A172 (cell line): Measurements from ENCODE around the gene KLF14. TPM values are rescaled to one million over a fixed set of nuclear protein-coding genes. Genes with fewer than 3 reads are reported as not detected.
"Not testable (repeated sequence)": the region's sequence is repeated elsewhere in the genome, so short reads cannot be mapped to it uniquely, and the experiment has no call there.

Experiments used
- DNase-seq: peaks from one replicate; pipeline ENCODE4 v3.0.0-alpha.2; 2015; ENCODE audit warnings: low spot score
- total RNA-seq: library from RNA; depleted of rRNA; stranded (reverse); fragments of >200 nt; shearing (Covaris generic); gene quantifications from 2 replicates; pipeline ENCODE4 v1.2.3, GENCODE V29; 2014; rRNA removed

The KLF14 gene
- total RNA-seq: 0.02 and 0.60 TPM in 2 replicates

DNA sequence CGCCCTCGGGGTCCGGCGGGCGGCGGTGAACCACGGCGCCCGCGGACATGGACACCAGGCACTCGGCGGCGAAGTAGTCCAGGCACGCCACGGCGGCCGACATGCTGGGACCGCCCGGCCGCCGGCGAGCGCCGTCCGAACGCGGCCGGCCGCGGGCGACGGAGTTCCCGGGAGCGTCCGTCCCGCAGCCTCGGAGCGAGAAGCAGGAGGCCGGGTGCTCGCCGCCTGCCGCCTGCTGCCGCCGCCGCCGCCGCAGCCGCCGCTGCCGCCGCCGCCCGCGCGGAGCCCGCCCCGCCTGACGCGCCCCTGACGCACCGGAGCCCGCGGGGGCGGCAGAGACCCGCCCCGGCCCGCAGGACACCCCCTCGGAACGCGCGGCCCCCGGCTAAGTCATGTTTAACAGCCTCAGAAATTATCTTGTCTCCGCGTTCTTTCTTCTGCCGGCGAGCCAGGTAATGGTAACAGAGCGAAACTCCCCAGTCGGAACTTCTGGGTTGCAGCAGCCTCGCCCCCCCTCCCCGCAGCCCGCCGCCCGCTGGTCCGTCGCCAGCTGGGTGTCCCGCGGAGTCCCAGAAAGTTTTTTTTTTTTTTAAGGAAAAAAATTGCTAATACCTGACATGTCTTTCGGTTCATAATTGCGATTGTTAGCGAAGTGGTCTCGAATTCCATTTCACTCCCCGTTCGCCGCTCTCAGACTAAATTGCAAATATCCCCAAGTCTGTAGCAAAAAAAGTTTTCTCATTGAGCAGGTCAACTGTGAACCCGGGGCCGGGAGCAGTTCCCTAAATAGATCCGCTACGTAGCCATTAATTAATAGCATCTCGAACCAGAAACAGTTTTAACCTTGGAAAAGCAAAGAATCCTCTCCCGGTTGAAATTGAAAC, at the start of gene KLF14:
KLF14 (minus strand) TSS at position 277 of the 884 bp plus-strand sequence; CDS start at position 103, 174 bp downstream.
- DNase-seq: peak; percentile 11

DNA sequence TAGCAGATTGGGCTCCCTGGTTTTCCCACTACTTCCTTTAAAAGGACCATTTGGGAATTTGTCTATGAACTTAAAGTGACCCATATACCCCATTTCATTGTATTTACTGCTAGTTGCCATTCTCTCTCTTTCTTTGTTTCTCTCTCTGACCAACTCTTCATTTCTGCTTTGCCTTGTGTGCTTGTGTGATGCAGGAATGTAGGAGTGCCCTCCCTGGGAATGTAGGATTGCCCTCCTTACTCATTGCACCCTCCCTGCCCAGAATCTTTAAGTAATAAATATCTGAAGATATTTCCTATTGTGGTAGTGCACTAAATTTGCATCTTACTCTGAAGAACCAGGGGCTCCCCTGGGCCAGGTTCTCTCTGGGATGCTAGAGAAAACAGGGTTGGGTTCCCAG, 47.3 kb upstream of the KLF14 start:
- DNase-seq: no peak

DNA sequence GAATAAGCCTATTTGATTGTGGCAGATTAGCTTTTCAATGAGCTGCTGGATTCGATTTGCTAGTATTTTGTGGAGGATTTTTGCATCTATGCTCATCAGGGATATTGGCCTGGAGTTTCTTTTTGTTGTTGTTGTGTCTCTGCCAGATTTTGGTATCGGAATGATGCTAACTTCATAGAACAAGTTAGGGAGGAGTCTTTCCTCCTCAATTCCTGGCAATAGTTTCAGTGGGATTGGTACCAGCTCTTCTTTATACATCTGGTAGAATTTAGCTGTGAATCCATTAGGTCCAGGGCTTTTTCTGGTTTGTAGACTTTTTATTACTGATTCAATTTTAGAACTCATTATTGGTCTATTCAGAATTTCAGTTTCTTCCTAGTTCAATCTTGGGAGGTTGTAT, 43.4 kb upstream of the KLF14 start:
- DNase-seq: no peak

DNA sequence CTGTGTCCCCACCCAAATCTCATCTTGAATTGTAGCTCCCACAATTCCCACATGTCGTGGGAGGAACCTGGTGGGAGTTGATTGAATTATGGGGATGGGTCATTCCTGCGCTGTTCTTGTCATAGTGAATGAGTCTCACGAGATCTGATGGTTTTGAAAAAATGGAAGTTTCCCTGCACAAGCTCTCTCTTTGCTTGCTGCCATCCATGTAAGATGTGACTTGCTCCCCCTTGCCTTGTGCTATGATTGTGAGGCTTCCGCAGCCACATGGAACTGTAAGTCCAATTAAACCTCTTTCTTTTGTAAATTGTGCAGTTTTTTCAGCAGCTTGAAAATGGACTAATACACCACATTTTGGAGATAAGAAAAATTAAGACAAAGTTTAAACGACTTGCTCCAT, 38.4 kb upstream of the KLF14 start:
- DNase-seq: not testable (repeated sequence)

DNA sequence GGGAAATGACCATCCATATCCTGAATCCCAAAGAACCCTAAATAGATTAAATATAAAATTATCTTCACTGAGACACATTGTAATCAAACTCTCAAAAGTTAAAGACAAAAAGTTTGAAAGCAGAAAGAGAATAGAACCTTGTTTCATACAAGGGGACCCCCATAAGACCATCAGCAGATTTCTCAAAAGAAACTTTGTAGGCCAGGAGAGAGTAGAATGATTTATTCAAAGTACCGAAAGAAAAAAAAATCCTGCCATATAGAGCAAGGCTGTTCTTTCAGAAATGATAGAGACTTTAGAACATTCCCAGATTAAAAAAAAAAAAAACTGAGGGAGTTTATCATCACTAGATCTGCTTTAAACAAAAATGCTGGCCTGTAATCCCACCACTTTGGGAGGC, 34.8 kb upstream of the KLF14 start:
- no peak for DNase-seq

DNA sequence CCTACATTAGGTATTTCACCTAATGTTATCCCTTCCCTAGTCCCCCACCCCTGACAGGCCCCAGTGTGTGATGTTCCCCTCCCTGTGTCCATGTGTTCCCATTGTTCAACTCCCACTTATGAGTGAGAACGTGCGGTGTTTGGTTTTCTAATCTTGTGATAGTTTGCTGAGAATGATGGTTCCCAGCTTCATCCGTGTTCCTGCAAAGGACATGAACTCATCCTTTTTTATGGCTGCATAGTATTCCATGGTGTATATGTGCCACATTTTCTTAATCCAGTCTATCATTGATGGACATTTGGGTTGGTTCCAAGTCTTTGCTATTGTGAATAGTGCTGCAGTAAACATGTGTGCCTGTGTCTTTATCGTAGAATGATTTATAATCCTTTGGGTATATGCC, 30.6 kb upstream of the KLF14 start:
- not testable (repeated sequence) for DNase-seq

DNA sequence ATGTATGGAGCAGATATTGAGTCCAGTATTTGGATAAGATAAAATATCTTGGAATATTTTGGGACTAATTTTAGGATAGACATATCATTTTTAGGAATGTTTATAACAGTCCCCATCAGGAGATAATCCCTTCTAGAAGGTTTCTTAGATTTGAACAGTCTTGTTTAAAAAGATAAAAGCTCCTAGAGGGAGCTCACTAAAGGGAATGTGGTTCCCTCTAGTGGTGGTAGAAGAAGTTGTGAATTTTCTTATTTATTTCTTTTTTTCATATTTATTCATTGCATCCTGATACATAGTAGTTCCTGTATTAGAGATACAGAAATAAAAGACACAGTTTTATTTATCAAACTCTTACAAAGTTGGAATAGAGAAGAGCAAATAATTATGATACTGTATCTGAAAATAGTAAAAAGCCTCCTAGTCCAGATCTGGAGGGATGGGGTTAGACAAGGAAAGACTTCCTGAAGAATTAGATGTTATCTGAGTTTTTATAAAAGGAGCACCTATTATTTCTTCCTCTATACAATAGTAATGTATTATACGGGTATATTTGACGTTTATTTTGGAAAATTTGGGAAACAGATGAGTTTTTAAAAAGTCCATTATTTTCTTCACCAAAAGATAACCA, 24.5 kb upstream of the KLF14 start:
- DNase-seq: peak; percentile 52

DNA sequence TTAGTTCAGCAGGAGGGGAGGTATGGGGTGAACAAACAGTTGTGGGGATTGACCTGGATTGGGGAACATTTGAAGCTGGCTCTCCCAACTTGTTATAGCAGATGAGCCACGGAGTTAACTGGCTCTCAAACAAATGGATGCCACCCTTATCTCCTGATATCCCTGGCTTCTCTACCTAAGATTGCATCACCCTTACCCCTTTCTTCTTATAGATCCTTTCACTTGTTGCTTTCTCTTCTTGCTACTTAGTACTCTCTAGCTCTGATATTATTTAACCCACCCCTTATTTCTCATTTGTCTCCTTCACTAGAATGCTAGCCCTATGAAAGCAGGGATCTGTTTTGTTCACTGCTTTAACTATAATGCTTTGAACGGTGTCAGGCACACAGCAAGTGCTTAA, 22.3 kb upstream of the KLF14 start:
- DNase-seq: no peak

DNA sequence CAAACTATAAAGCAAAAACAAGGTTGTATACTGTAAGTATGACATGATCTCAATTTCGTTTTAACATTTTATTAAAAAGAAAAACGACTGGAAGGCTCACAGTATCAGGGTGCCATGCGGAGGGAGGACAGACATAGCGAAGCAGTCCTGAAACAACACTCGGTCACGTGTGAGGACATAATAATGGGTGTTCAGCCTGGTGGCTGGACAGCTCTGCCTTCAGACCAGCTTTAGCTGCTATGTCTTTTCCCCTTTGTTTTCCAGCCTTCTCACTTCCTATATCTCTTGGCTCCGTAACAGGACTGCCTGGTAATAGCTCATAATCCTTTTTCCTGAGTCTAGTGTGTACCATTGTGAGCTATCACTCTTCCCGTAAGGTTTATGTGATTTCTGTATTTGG, 18.4 kb upstream of the KLF14 start:
- no peak for DNase-seq

DNA sequence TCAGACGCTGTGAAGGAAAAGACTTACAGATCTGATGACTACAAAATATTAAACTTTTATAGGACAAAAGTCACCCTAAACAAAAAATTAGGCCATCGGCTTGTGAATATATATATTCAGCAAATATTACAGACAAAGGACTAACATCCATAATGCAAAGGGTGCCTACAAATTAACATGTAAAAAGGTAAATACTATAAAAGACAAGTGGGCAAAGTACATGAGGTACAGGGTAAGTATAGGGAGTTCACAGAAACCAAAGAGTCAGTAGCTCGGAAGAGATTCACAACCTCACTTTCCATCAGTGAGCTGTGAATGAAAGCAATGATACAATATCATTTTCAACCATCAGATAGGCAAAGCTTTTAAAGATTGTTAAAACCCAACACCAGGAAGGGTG, 16.7 kb upstream of the KLF14 start:
- DNase-seq: no peak

DNA sequence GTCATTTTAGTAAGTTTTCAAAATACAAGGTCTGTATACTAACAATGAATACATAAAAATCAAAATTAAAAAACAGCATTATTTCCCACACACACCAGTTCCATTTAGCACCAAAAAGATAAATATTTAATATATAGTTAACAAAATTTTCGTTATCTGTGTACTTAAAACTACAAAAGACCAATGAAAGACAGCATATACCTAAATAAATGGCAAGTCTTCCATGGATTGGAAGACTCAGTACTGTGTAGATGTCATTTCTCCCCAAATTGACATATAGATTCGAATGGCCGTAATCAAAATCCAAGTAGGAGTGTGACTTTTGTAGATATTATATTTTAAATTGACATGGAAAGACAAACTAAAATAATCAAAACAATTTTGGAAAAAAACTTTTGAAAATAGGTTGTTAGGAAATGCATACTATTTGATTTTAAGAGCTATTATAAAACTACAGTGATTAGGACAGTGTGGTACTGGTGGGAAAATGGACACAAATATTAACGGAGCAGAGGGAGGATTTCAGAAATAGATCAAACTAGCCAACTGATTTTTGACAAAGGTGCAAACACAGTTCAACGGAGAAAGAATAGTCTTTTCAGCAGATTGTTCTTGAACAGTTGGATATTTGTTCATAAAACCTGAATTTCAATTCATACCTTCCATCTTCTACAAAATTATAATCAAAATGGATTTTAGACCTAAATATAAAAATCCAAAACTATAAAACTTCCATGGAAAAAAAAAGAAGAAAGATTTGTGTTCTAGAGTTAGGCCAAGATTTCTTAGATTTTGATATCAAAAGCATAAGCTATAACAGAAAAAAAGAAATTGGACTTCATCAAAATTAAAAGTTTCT, 14.8 kb upstream of the KLF14 start:
- DNase-seq: no peak

DNA sequence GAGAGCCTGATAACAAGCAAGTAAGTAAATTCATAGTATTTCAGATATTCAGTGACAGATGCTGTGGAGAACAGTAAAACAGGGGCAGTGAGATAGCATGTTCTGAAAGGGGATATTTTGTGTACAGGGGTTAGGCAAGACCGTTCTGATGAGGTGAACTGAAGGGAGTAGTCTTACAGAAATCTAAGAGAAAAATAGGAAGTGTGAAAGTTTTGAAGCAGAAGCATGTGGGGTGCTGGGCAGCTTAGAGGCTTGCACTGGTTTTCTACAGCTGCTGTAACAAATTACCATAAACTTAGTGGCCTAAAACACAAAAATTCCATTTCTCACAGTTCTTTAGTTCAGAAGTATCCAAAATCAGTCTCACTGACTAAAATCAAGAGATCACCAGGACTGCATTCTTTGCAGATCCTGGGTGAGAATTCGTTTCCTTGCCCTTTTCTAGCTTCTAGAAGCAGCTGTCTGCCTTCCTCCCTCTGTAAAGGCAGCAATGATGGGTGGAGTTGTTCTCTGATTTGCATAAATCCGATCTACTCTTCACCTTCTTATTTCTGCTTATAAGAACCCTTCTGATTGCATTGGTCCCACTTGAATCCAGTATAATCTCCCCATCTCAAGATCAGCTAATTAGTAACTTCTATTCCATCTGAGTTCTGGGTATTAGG, 7.5 kb upstream of the KLF14 start:
- DNase-seq: no peak

DNA sequence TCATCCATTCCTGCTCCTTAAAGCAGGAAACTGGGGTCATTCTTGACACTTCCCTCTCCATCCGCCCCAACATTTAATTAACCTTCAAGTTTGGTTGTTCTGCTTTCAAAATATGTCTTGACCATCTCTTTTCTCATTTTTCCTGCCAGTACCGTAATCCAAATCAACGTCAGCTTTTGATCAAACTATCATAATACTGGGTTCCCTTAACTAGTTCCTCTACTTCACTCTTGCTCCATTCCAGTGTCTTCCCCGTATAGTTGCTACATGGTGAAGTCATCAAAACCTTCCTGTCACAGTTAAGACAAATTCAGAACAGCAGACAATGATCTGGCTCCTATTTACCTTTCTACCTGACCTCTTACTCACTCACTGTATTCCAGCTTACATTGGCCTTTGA, 6.6 kb upstream of the KLF14 start:
- DNase-seq: no peak

DNA sequence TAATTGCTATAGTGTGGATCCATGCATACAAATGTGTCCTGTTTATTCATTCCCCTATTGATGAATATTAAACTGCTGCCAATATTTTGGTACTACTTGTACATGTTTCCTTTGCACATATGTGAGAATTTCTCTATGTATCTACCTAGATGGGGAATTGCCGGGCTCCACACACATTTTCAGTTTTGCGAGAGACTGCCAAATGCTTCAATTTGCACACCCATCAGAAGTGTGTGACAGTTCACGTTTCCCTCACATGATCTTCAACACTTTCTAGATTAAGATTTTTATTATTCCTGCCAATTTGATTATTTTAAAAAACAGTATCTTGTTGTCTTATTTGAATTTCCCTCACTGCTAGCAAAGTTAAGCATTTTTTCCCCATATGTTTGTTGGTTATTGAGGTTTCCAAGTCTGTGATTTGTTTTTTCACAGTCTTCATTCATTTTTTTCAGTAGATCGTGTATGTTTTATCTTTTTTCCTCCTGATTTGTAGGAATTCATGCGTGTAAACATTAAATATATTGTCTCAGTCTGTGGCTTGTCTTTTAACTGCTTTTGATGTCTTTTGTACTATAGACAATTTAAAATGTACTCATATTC, 2.4 kb upstream of the KLF14 start:
- DNase-seq: no peak

DNA sequence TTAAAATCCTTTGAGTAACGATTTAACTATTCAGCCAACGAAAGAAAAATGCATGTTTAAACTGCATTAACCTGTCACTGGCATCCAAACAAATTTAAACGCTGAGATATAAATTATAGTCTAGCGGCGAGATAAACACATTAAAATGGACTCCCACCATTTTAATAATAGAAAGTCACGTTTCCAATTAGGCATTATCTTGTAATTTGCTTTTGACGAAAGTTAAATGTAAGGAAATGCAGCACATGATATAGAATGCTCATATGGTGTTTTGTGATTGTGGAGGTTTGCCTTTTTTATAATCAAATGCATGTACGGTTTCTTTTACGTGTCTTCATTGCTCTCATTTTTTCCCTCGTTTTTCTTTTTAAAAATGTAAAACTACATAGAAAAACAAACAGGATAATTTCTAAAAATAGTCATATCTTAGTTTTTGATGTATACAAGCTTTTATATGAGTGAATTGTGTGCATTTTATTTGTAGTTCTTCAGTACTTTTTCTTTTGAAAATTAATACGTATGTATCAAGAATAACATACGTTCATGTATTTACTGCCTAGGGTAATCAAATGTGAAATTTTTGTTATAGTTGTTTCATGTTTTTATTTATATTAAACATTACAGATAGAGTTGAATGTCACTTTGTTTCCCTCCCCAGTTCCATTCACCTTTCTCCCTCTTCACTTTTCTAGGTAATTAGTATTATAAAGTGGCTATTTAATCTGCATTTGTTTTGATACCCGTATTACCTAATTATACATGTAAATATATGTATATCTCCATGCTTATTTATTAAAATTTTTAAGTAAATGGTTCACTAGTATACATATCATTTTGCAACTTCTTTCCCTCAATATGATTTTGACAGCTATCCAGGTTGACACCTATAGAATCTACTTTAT, 1.1 kb upstream of the KLF14 start:
- DNase-seq: no peak

DNA sequence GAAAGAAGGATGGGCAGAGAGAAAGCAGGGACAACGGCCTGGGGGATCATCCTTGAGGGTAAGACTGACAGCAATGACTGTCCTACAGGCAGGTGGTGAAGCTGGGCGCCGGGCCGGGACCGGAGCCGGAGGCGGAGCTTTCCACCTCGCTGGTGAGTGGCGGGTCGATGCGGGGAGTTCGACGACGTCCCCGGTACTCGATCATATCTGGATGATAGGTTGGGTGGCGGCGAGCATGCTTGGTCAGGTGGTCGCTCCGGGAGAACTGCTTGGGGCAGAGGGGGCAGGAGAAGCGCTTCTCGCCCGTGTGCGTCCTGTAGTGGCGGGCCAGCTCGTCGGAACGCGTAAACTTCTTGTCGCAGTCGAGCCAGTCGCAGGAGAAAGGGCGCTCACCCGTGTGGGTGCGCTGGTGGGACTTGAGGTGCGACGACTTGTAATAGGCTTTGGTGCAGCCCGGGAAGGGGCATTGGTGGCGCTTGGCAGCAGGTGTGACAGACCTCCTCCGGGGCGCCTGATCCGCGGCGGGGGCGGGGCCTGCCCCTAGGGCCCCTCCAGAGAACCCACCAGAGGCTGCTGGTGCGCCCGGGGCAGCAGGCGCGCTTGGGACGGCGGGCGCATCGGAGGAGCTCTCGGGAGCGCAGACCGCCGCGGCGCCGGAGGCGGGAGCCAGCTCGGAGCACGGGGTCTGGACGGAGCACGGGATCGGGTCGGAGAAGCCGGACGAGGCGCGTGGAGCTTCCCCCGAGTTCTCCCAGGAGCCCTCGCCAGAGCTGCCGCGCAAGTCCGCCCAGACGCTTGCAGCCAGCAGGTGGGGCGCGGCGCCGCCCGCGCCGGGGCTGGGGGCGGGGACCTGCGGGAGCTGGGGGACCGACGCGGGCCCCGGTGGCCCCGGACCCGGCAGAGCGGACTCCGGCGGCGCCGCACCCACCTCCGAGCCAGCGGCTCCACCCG, 752 bp downstream of the KLF14 start:
- DNase-seq: no peak

DNA sequence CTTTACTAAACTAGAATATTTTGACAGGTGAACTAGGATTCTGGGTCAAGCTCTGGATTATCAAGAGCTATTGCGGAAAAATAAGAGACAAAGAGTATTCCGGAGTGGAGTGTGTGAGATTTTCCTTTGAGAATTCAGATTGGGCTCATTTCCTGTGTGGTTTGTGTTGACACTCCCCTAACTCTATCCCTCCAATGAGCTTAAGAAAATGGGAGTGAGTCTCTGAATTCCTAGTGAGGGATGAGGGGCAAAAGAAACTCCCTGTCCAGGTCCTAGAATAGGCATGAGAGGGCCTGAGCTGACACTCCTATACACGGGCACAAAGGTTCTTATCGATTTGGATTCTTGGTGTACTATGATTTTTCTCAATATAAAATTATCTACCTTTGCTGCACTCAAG, 10.2 kb downstream of the KLF14 start:
- peak; percentile 62 for DNase-seq

DNA sequence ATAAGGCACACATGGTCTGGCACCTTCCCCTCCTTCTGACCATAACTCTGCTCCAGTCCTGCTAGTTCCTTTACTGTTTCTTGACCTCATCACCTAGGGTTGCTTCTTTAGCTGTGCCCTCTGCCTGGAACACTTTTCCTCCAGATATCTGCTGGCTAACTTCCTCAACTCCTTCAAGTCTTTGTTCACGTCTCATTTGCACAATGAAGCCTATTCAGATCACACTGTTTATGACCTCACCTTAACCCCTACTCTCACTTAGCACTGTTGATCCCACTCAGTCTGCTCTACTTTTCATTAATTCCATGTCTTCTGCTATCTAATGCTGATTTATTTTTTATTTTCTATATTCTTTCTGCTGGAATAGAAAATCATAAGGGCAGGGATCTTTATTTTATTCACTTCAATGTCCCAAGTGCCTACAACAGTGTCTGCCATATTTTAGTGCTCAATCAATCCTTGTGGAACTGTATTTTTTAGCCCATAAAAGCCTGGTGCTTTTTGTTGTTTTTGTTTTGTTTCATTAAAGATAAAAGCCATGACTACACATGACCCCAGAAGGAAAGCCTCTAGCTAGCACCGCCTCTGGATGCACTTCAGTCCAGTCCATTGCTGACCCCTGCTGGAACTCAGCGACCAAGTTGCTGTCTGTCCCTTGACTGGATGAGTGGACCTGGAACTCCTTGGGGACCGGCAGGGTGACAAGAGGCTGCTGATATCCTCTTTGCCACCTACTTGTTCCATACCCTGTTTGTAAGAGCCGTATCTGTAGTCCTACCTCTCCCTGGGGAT, 12.3 kb downstream of the KLF14 start:
- peak; percentile 71 for DNase-seq
